GM21737 (cell line): ENCODE results near the gene AURKA.
A peak's percentile ranks its signal among the peaks of the same experiment; 100 is the strongest.

Experiments used
- ATAC-seq: cut with Tn5 transposase; IDR thresholded peaks from one replicate; pipeline ENCODE4 v1.9.1; 2021; ENCODE audit warnings: mild to moderate bottlenecking, moderate library complexity; ENCODE audit not compliant: unreplicated experiment

Gene AURKA

DNA sequence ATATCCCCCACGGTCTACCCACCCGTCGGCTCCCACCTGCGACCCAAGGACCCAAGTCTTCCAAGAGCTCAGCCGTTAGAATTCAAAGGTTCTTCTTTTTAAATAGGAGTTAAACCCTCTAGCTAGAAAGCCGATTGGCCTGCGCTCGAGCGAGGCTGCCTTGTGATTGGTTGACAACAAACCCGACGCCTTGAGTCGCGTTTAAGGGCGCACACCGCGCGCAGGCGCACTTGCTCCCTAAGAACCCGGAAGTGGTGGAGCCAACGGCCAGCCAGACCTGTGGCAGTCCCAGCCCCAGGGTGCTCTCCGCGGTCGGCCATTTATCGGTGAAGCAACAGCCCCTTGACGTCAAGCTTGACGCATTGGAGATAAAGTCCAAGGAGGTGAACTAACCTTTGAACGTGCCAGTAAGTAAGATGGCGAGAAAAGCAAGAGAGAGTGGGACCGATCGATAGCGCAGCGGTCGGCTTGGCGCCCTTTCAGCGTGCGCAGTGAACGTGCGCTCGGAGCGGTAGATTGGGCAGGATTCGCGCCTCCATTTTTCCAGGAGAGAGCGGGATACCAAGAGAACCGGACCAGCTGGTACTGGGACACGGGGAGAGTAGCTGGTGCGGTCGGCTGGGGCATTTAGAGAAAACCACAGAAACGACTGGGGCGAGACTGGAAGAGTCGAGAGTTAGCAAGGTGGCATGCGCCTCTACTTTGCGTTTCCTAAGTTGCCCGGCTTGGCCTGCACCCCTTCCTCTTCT is at the start of gene AURKA, which contains the start of gene CSTF1:
Gene AURKA (minus strand): TSS at position 84 of the 749 bp plus-strand sequence. CDS start 4,018 bp downstream, outside the sequence.
Gene CSTF1 (plus strand): TSS at position 514 of the 749 bp plus-strand sequence. CDS start 2,908 bp downstream, outside the sequence.
- ATAC-seq = peak; percentile 91

DNA sequence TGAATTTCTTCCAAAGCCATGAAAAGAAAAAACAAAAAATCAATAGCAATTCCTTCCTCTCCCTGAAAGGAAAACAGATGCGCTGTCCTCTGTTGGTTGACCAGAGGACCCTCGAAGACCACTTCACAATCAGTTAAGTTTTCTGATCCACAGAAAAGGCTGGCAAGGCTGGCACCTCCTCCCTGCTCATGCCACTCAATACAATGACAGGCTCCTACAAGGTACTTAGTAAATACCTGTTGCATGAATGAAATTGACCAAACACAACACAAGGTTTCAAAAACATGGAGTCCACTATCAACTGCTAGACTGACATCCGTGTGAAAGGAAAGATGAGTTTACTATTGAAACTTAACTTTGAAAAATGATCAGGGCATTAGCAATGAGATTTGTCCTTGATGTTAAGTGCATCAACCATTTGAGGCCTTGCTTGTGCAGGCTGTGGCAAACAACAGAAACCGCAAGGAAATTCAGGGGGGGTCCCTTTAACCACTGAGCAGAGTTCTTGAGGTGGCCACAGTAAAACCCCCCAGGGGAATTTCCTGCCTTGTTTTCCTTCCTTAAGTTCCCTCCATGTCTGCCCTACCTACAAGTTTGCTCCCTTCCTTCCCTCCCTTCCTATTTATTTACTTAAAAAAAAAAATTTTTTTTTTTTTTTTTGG is 48.5 kb upstream of the AURKA start:
- ATAC-seq = no peak

- no peak for ATAC-seq
Measured at GRCh38 chr20:56439771-56440291, 47.8 kb upstream of the AURKA start.

DNA sequence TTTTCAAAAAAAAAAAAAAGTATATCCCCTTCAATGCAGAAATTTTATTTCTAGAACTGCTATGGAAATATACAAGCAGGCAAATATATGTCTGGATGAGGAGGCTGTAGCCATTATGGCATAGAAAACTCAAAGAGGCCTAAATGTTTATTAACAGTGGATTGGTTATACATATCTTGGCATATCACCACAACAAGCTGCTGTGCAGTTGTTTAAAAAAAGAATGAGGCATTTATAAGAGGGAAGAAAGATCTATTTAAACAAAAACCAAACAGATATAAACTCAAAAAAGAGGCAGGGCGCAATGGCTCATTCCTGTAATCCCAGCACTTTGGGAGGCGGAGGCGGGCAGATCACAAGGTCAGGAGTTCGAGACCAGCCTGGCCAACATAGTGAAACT is 46.3 kb upstream of the AURKA start:
- ATAC-seq = no peak

GRCh38 chr20:56437196-56437960 is 45.4 kb upstream of the AURKA start:
- ATAC-seq = no peak

DNA sequence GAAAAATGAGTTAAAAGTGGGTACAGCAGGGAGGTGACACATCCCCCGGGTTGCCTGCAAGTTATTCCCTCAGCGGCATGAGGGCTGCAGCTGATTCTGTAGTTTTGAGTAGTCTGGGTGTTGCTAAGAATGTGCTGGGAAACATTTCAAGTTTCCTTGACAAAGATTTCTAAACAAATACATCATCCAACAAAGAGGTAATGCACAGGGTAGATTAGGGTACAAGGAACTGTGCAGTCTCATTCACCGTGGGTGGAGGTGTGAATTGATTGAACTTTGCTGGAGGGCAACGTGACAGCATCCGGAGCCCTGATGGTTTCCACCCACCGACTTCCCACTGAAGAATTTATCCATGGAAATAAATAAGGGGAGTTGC is 41.9 kb upstream of the AURKA start:
- no peak for ATAC-seq

- ATAC-seq = no peak
Measured at GRCh38 chr20:56433221-56433879, 41.3 kb upstream of the AURKA start.

GRCh38 chr20:56431471-56431870 is 39.5 kb upstream of the AURKA start:
- no peak for ATAC-seq

DNA sequence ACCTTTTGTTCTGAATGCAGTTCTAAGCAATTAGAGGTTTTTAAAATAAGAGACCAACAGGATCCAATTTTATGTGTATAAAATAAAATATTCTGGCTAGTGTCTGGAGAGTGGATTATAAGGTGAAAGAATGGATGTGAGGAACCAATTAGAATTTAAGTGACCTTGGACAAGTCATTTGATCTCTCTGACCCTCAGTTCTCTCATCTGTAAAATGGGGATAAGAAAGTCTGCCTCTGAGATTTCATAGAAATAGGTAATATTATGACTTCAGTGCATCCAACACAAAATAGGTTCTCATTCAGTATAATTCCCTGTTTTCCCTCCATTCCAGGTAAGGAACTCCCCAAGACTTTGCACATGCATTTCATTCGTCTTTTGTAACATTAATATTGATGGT is 38.9 kb upstream of the AURKA start:
- no peak for ATAC-seq

DNA sequence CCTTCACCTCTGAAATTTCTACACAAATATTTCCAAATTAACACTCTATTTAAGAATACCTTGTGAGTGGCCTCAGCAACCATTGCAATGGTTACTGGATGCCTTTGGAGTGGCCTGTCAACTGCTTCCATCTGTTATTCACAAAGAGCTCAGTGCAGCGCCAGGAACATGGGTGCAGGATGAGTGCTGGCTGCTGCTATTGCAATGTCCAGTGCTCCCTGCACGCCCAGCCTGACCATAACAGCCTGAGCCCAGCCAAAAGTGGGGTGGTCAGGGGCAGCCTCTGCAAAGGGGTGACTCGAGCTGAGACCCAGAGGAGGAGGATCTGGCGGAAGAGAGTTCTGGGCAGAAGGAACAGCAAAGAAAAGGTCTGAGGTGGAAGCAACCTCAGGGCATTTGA is 38.4 kb upstream of the AURKA start:
- ATAC-seq = no peak

- ATAC-seq = no peak
Measured at GRCh38 chr20:56429941-56430340, 37.9 kb upstream of the AURKA start.

DNA sequence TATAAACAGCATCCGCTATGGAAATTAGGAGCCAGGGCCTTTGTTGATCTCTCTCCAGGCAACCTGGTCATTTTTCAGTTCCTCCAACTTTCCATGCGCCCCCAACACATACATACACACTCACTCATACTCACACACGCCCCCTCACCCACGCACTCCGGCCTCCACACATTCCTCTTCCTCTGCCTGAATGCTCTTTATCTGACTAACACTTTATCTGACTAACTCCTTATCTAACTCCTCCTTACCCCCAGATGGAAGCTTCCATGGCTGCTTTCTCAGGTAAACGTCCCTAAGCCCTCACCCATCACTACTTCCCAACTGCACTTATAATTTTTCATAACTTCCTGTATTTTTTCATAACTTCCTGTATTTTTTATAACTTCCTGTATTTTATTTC is 37.5 kb upstream of the AURKA start:
- ATAC-seq = no peak

- no peak for ATAC-seq
Measured at GRCh38 chr20:56428881-56429280, 36.9 kb upstream of the AURKA start.

DNA sequence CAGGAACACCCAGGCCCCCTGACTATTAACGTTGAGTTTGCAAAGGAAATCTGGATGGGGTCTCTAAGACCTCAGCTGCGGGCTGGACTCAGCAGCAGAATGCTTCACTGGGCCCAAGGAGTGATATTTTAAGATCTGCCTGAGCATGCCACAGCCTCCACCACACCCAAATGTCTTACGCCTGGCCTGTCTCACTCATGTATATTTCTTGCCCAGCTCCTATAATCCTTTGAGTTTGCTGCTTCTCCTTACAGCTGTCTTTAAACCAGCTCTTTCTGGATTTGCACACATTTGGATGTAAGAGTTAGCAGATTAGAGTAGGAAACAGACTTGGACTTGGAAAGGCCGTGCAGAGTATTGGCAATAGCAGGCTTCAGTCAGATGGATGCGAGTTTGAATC is 36.4 kb upstream of the AURKA start:
- no peak for ATAC-seq

DNA sequence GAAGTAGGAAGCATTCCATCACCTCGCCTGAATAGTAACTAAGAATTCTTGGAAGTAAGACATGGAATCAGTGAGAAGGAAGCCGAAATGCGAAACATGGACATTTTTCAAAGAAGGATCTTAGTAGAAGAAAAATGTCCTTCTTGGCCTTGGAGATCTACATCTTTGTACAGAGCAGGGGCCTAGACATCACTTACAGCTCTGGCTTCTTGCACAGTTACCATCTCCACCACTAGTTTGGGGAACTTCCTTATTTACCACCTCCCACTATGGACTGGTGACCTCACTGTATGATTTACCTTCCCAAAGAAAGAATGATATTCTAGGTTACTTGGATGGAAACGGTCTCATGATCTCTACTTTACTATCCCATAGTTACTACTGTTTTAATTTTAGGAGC is 35.8 kb upstream of the AURKA start:
- ATAC-seq = no peak

GRCh38 chr20:56426926-56427325 is 34.9 kb upstream of the AURKA start:
- ATAC-seq = no peak

DNA sequence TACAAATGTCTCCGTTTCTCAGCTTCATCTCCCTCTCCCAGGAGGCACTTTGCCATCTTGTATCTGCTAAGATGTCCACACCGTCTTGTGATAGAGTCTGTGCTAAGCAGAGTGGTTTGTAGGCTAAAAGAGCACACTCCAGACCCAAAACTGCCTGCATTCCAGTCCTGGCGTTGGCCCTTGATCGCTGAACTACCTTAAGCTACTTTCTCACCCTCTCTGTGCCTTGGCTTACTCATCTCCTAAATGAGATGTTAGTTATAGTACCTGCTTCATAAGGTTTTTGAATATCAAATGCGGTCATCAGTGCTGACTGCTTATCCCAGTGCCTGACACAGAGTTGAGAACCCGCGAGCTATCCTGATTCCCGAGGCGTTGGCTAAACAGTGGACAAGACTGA is 34.0 kb upstream of the AURKA start:
- ATAC-seq = no peak

GRCh38 chr20:56424931-56425330 is 32.9 kb upstream of the AURKA start:
- no peak for ATAC-seq

- ATAC-seq = no peak
Measured at GRCh38 chr20:56423886-56424285, 31.9 kb upstream of the AURKA start.

- no peak for ATAC-seq
Measured at GRCh38 chr20:56423211-56423610, 31.2 kb upstream of the AURKA start.

DNA sequence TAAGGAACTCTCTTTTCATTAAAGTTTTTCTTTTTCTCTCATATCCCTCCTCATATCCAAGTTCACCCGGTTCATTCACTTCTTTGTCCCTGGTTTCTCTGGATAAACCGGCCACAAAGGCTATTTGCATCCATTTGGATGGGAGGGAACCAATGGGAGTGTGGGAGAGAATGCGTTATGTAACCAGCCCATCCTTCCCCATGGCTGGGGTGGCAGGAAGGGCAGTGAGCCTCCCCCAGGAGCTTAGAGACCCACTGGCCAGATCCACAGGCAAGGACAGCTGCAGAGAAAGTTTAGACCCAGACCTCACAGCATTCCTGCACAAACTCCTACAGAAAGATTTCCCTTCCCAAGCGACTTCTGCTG is 30.8 kb upstream of the AURKA start:
- ATAC-seq = no peak
